ENCODE measurements around the gene ANXA10. TPM values are rescaled to one million over a fixed set of nuclear protein-coding genes. Genes with fewer than 3 reads are reported as not detected.
"Not testable (repeated sequence)": the region's sequence is repeated elsewhere in the genome, so short reads cannot be mapped to it uniquely, and the experiment has no call there.

Gene ANXA10
- total and polyA plus RNA-seq, 2 of the 4 experiments (the other 2 are of a cell fraction): 0.44 to 0.72 TPM

DNA sequence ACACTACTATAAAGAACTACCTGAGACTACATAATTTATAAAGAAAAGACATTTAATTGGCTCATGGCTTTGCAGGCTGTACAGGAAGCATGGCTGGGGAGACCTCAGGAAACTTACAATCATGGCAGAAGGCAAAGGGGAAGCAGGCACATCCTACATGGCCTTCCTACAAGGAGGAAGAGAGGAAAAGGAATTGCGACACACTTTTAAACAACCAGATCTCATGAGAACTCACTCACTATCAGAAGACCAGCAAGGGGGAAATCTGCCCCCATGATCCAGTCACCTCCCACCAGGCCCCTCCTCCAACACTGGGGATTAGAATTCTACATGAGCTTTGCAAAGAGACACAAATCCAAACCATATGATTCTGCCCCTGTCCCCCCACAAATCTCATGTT lies 43.5 kb downstream of the ANXA10 start:
- in situ Hi-C loops (cut with MboI; ENCODE audit: low sequenced_read_pairs); DNase-seq; intact Hi-C loops (cut with micrococcal nuclease); H4K5ac ChIP-seq (ENCODE audit: low read depth, low read length); H3K4me2 ChIP-seq (ENCODE audit: low read depth, low read length); H3K4ac ChIP-seq (ENCODE audit: low read depth, low read length); H2AK5ac ChIP-seq (ENCODE audit: low read depth, low read length); H3K14ac ChIP-seq (replicated peaks; ENCODE audit: low read depth, low read length); H3K27me3 ChIP-seq (ENCODE audit: control insufficient read depth, insufficient read depth, low read length); dilution Hi-C loops (cut with HindIII; ENCODE audit: low sequenced_read_pairs, unreplicated experiment); H4K20me1 ChIP-seq (ENCODE audit: insufficient read depth, low read length); H2BK120ac ChIP-seq (ENCODE audit: low read depth, low read length); H3K9me1 ChIP-seq (ENCODE audit: insufficient read depth, low read length); H3K18ac ChIP-seq (ENCODE audit: low read depth, low read length); H3K9ac ChIP-seq (ENCODE audit: low read depth, low read length); H2AFZ ChIP-seq (replicated peaks; ENCODE audit: low read length, poor library complexity); H4K8ac ChIP-seq (ENCODE audit: low read depth in 2 of 2, low read length in 2 of 2); H3K27ac ChIP-seq (ENCODE audit: insufficient read depth, low read length); H2BK15ac ChIP-seq (ENCODE audit: low read depth, low read length); H3K36me3 ChIP-seq (ENCODE audit: control insufficient read depth, insufficient read depth, low read length); BruUV-seq (replicated peaks); H3K56ac ChIP-seq (ENCODE audit: extremely low read depth, insufficient read depth, low read length); H3K4me1 ChIP-seq (ENCODE audit: control insufficient read depth, insufficient read depth, low read length); ATAC-seq (ENCODE audit: low read depth); H3K23ac ChIP-seq (ENCODE audit: low read depth, low read length); H2BK5ac ChIP-seq (ENCODE audit: low read depth, low read length, poor library complexity, severe bottlenecking); H2AK9ac ChIP-seq (replicated peaks; ENCODE audit: low read depth, low read length, poor library complexity); H3K4me3 ChIP-seq (ENCODE audit: insufficient read depth, low read depth, low read length); POLR2A ChIA-PET (ENCODE audit: unreplicated experiment); H3K79me1 ChIP-seq (ENCODE audit: low read depth in 1 of 2, low read length in 2 of 2); CTCF ChIA-PET; H3K9me3 ChIP-seq (ENCODE audit: control insufficient read depth, insufficient read depth, low read length); H2BK20ac ChIP-seq (ENCODE audit: low read depth, low read length); H4K91ac ChIP-seq (ENCODE audit: insufficient read depth, low read depth, low read length): not testable (repeated sequence)
- WGBS, 2 experiments (ENCODE audit: extremely low coverage in 2 of 2, insufficient read length in 1 of 2): no CpG with 5 or more reads among the region's 1 CpG
- peak; percentile 61 for TF ChIP-seq CEBPB (IDR thresholded peaks at IDR 0.05; ENCODE audit: low read depth, low read length)
